UCSD-AML1 (cell line): ENCODE results near the gene FOXP2.
"Not testable (repeated sequence)": the region's sequence is repeated elsewhere in the genome, so short reads cannot be mapped to it uniquely, and the experiment has no call there.

Source experiments
- DNase-seq: peaks from one replicate; lab custom pipeline; 2025; ENCODE audit not compliant: unreplicated experiment; lab: John Stamatoyannopoulos, UW

The FOXP2 gene

GRCh38 chr7:114414156-114415063 lies at the start of gene FOXP2:
FOXP2 (plus strand) TSS chr7:114414815; CDS start chr7:114426512, 11,697 bp downstream.
- no peak for DNase-seq

GRCh38 chr7:114365791-114366190 lies 48.8 kb upstream of the FOXP2 start:
- no peak for DNase-seq

GRCh38 chr7:114368492-114368891 lies 46.1 kb upstream of the FOXP2 start:
- DNase-seq: no peak

GRCh38 chr7:114369294-114369693 lies 45.3 kb upstream of the FOXP2 start:
- no peak for DNase-seq

GRCh38 chr7:114372619-114373018 lies 42.0 kb upstream of the FOXP2 start:
- no peak for DNase-seq

- DNase-seq: no peak
These were observed 38.7 kb upstream of the FOXP2 start for GRCh38 chr7:114375907-114376306.

- DNase-seq: not testable (repeated sequence)
These were observed 30.7 kb upstream of the FOXP2 start for GRCh38 chr7:114383946-114384345.

- not testable (repeated sequence) for DNase-seq
These were observed 30.3 kb upstream of the FOXP2 start for GRCh38 chr7:114384346-114384745.

GRCh38 chr7:114388021-114388420 lies 26.6 kb upstream of the FOXP2 start:
- DNase-seq: no peak

GRCh38 chr7:114392686-114393085 lies 21.9 kb upstream of the FOXP2 start:
- DNase-seq: no peak

- no peak for DNase-seq
These were observed 11.6 kb upstream of the FOXP2 start for GRCh38 chr7:114402876-114403635.

GRCh38 chr7:114405427-114405826 lies 9.2 kb upstream of the FOXP2 start:
- DNase-seq: no peak

GRCh38 chr7:114409750-114410149 lies 4.9 kb upstream of the FOXP2 start:
- DNase-seq: no peak

GRCh38 chr7:114412548-114412947 lies 2.1 kb upstream of the FOXP2 start:
- DNase-seq: no peak

GRCh38 chr7:114413761-114414155 lies 857 bp upstream of the FOXP2 start:
- DNase-seq: no peak

GRCh38 chr7:114415064-114415989 lies 712 bp downstream of the FOXP2 start:
- DNase-seq: no peak

GRCh38 chr7:114416129-114416990 lies 1.7 kb downstream of the FOXP2 start:
- no peak for DNase-seq

GRCh38 chr7:114417290-114417689 lies 2.7 kb downstream of the FOXP2 start:
- no peak for DNase-seq

- DNase-seq: no peak
These were observed 3.5 kb downstream of the FOXP2 start for GRCh38 chr7:114418117-114418516.
